GM18951 (cell line): ENCODE data around the gene TLE1.
"Not testable (repeated sequence)": the region's sequence is repeated elsewhere in the genome, so short reads cannot be mapped to it uniquely, and the experiment has no call there.

ENCODE experiments used
- POLR2A ChIP-seq: IDR thresholded peaks from 4 replicates; pipeline ENCODE4 v1.6.1; 2011; ENCODE audit warnings: mild to moderate bottlenecking; ENCODE audit not compliant: insufficient read length, insufficient read depth; ENCODE audit errors: extremely low read depth
- in situ Hi-C: fragments of 300-500 bp; cut with MboI; formaldehyde crosslinking; loops from one replicate; pipeline ENCODE4 v1.12.0; 2022; ENCODE audit warnings: low sequenced_read_pairs, mixed read lengths, inconsistent platforms; ENCODE audit not compliant: unreplicated experiment

The TLE1 gene

GRCh38 chr9:81653240-81653639 is 36.1 kb downstream of the TLE1 start:
- no peak for TF ChIP-seq POLR2A
- in situ Hi-C loops: no loop called here

- in situ Hi-C loops: no loop called here
- TF ChIP-seq POLR2A: no peak
These were observed 37.2 kb downstream of the TLE1 start for GRCh38 chr9:81652058-81652687.

GRCh38 chr9:81650586-81651515 is 38.5 kb downstream of the TLE1 start:
- TF ChIP-seq POLR2A: no peak
- in situ Hi-C loops: no loop called here

GRCh38 chr9:81649475-81650240 is 39.7 kb downstream of the TLE1 start:
- in situ Hi-C loops: no loop called here
- TF ChIP-seq POLR2A: no peak

DNA sequence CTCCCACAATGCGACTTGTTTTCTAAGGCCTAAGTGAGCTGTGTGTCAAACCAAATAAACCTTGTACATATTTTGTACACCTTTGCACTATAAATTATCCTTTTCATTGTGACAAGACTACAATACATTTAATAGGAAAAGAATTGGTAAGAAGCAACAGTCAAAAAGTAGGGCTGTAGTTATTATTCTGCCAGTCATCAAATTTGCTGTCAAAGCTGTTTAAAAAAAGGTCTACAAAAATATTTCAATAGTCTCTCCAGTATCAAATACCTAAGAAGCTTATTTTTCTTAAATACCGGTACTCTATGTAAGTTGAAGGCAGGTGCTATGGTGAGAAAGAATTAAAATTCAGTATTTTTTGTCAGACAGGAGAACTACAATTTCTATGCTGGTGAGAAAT is 40.5 kb downstream of the TLE1 start:
- TF ChIP-seq POLR2A: no peak
- in situ Hi-C loops: no loop called here

GRCh38 chr9:81646337-81646736 is 43.0 kb downstream of the TLE1 start:
- TF ChIP-seq POLR2A: no peak
- in situ Hi-C loops: no loop called here

GRCh38 chr9:81644513-81644912 is 44.8 kb downstream of the TLE1 start:
- in situ Hi-C loops: not testable (repeated sequence)

- no peak for TF ChIP-seq POLR2A
- in situ Hi-C loops: no loop called here
These were observed 52.1 kb downstream of the TLE1 start for GRCh38 chr9:81637276-81637675.

DNA sequence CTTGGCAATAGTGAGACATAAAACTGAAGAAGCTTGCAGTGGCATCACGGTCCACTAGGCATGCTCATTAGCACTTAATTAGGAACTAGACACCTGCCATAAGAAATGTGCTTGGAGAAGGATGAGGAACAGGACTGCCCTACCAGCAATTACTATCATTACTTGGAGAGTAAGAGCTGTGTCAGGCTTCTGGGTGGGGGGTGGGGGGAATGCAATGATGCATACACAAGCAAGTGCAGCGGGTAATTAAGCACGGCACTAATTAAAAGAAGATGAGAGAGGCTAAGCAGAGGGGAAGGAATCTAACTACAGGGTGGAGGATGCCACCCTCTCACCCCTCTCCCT is 53.1 kb downstream of the TLE1 start:
- TF ChIP-seq POLR2A: no peak
- in situ Hi-C loops: no loop called here

- TF ChIP-seq POLR2A: no peak
- in situ Hi-C loops: no loop called here
These were observed 53.7 kb downstream of the TLE1 start for GRCh38 chr9:81635521-81636254.

DNA sequence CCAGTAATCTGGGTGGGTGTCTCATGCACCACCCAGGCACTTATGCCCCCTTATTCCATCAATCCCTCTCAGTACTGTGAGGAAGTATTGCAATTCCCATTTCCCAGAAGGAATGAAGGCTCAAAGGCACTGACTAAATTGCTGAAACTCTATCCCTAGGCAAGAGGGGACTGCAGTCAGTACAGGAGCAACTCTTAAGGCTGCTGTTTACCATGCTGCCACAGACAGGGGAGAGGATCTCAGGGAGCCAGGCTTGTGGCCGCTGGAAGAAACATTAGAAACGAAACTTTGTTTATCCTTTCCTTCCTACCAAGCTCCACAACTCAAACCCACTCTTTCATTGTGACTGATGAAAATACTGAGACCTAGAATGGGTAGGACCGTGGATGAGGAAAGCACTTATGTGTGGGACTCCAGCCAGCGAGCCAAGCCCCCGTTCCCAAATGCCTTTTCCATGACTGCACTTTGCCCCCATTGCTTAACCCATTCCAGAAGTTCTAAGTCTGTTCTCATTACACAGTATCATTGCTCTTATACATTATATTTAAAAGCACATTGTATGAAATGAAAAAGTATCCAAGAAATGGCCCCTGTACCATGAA is 54.3 kb downstream of the TLE1 start:
- no peak for TF ChIP-seq POLR2A
- in situ Hi-C loops: no loop called here

DNA sequence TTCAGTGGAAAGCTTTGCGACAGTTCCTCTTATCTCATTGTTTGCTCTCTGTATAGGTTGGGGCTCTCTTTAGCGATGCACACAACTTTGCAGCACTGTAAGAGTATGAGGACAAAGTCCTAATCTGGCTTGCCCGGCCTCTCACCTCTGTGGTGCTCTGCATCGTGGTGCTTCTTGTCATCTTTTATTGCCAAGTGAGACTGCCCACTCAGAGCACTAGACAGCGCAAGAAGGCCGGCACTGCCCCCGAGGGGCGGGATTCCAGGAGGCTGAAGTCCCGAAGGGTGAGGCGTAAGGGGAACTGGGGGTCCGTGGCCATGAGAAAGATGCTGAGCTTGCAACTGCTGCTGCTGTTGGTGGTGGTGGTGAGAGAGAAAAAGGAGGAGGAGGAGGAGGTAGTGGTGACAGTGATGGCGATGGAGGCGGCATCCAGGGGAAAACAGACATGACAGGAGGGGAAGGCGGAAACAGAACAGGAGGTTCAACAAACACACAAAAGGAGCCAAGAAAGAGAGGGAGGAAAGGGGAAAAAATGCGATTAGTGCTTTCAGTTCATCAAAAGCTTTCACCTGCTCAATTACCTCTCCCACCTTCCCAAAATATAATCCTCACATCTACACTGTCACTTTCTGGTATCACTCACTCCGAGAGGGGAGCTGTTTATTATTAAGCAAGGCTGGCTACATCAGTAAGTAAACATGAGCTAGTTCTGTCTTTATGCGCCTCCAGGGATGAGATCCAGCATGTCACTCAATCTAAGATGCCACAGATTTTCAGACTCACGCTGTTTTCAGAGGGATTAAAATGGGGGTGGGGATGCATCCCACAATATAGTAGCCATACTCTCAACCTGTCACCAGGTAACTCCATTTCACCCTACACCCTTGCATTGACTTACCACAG is 55.1 kb downstream of the TLE1 start:
- in situ Hi-C loops: no loop called here
- TF ChIP-seq POLR2A: no peak
